ENCODE measurements around the gene CACNA1F.

DNA sequence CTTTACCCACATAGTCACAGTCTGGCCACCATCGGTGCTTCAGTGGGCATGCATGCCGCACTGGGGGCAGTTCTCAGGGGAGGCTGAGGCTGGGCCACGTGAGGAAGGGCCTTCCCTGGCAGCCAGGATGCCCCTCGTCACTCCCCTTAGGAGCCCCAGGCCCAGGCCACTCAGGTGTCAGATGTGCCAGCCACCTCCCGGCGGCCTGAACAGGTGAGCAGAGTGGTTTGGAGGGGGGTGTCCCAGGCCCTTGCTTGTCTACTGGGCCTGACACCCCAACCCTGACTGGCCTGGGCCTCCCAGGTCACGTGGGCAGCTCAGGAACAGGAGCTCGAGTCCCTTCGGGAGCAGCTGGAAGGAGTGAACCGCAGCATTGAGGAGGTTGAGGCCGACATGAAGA lies 14.2 kb upstream of the CACNA1F start:
- TF ChIP-seq EZH2 (IDR thresholded peaks at IDR 0.05; ENCODE audit: insufficient read depth, poor library complexity, severe bottlenecking) (no peak), EZH2phosphoT487 (IDR thresholded peaks at IDR 0.05; ENCODE audit: insufficient read depth, low read depth) (no peak)

All from GM23248 (cell line).